ENCODE measurements around the gene TARP.
A peak's percentile ranks its signal among the peaks of the same experiment; 100 is the strongest.

The TARP gene

GRCh38 chr7:38306171-38306570 is 32.7 kb upstream of the TARP start:
- Histone ChIP-seq H3K4ac (ENCODE audit: low read depth, low read length) (no peak overlapping the region), H3K14ac (replicated peaks; ENCODE audit: low read depth, low read length) (no peak overlapping the region), H2AK5ac (ENCODE audit: low read depth, low read length) (no peak overlapping the region), H3K9me3 (ENCODE audit: control insufficient read depth, insufficient read depth, low read length) (peaks cover 2% of the 10 kb centered on the region; the same call in 1 of the 2 replicates), H3K79me1 (ENCODE audit: low read depth in 1 of 2, low read length in 2 of 2) (no peaks in the 10 kb centered on the region), H3K23ac (ENCODE audit: low read depth, low read length) (no peak overlapping the region), H2BK5ac (ENCODE audit: low read depth, low read length, poor library complexity, severe bottlenecking) (no peak overlapping the region), H3K4me3 (ENCODE audit: insufficient read depth, low read depth, low read length) (no peak overlapping the region), H4K91ac (ENCODE audit: insufficient read depth, low read depth, low read length) (no peak overlapping the region), H2BK120ac (ENCODE audit: low read depth, low read length) (no peak overlapping the region), H4K5ac (ENCODE audit: low read depth, low read length) (no peak overlapping the region), H3K27me3 (ENCODE audit: control insufficient read depth, insufficient read depth, low read length) (peaks cover 24% of the 10 kb centered on the region), H4K20me1 (ENCODE audit: insufficient read depth, low read length) (no peaks in the 10 kb centered on the region), H4K8ac (ENCODE audit: low read depth in 2 of 2, low read length in 2 of 2) (no peak overlapping the region), H3K4me1 (ENCODE audit: control insufficient read depth, insufficient read depth, low read length) (no peaks in the 10 kb centered on the region), H2BK15ac (ENCODE audit: low read depth, low read length) (no peak overlapping the region), H3K56ac (ENCODE audit: extremely low read depth, insufficient read depth, low read length) (no peak overlapping the region), H3K9me1 (ENCODE audit: insufficient read depth, low read length) (no peaks in the 10 kb centered on the region; the same call in 1 of the 2 replicates), H3K36me3 (ENCODE audit: control insufficient read depth, insufficient read depth, low read length) (no peaks in the 10 kb centered on the region), H2BK20ac (ENCODE audit: low read depth, low read length) (no peak overlapping the region), H3K4me2 (ENCODE audit: low read depth, low read length) (no peak overlapping the region), H2AFZ (replicated peaks; ENCODE audit: low read length, poor library complexity) (no peak overlapping the region), H2AK9ac (replicated peaks; ENCODE audit: low read depth, low read length, poor library complexity) (no peak overlapping the region), H3K27ac (ENCODE audit: insufficient read depth, low read length) (no peak overlapping the region), H3K9ac (ENCODE audit: low read depth, low read length) (no peak overlapping the region), H3K18ac (ENCODE audit: low read depth, low read length) (no peak overlapping the region)
- intact Hi-C loops (cut with micrococcal nuclease) (no loop called here), in situ Hi-C loops (cut with MboI; ENCODE audit: low sequenced_read_pairs) (no loop called here), dilution Hi-C loops (cut with HindIII; ENCODE audit: low sequenced_read_pairs, unreplicated experiment) (no loop called here)
- BruUV-seq (replicated peaks) = no TSS peak
- peak; percentile 53 for ATAC-seq (ENCODE audit: low read depth)
- no CpG with 5 or more reads among the region's 3 CpGs for WGBS, 2 experiments (ENCODE audit: extremely low coverage in 2 of 2, insufficient read length in 1 of 2)
- DNase-seq = peak; percentile 45
- ChIA-PET POLR2A (ENCODE audit: unreplicated experiment) (no interaction called here), CTCF (no interaction called here)
- TF ChIP-seq BHLHE40 (IDR thresholded peaks at IDR 0.05; ENCODE audit: low read depth, low read length) = no peak
- no peak for TF ChIP-seq CHD1 (IDR thresholded peaks at IDR 0.05; ENCODE audit: low read depth, low read length)
- no peak for TF ChIP-seq MAFK (IDR thresholded peaks at IDR 0.05; ENCODE audit: low read depth, low read length)
- no peak for TF ChIP-seq POLR2A (IDR thresholded peaks at IDR 0.05; ENCODE audit: low read depth, low read length)
